ENCODE data around the gene ITPR1.

DNA sequence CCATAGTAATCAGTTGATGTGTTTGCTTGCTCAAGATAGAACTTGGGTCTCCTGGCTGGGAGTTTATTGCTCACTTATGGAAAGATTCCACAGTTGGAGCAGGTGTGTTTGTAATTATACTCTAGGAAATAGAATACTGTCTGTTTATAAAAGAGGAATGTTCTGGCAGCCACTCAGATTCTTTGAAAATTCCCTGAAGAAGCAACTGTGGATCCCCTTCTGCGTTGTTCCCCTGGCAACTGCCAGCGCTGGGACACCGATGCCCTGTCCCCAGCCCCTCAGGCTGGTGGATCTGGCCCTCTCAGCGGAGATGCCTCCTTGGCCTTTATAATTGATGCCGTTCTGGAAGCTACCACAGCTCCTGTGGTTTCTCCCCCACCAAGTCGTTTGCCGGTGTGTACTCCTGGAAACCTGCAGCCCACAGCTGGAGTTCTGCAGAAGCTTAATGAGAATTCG lies 225.9 kb downstream of the ITPR1 start:
- TF ChIP-seq CTCF (IDR thresholded peaks at IDR 0.05) (no peak), POLR2A (IDR thresholded peaks at IDR 0.05) (no peak)
